Right hindlimb (tissue), 1 donor: Measurements from ENCODE around the gene RNF25.

Source experiments
- DNase-seq: peaks from one replicate; pipeline ENCODE4 v3.0.0-alpha.2; 2018

Gene RNF25

GRCh38 chr2:218622606-218623365, 49.0 kb downstream of the RNF25 start:
- DNase-seq = no peak

- DNase-seq = no peak
These were observed 50.8 kb downstream of the RNF25 start for GRCh38 chr2:218621007-218621406.

- DNase-seq = no peak
These were observed 53.5 kb downstream of the RNF25 start for GRCh38 chr2:218618102-218618860.

GRCh38 chr2:218615868-218616315, 55.9 kb downstream of the RNF25 start:
- DNase-seq = no peak
